Skeletal muscle tissue (tissue), 4 donors: ENCODE measurements around the gene RANGAP1. TPM values are rescaled to one million over a fixed set of nuclear protein-coding genes. Genes with fewer than 3 reads are reported as not detected.

Experiments used
- H3K27ac ChIP-seq: one replicate; pipeline ENCODE4 v1.7.0; 2013; ENCODE audit warnings: mild to moderate bottlenecking, low read depth, low read length, inconsistent platforms
- H3K27me3 ChIP-seq, 3 donors: one replicate each; pipeline ENCODE4 v1.7.0; 2013; ENCODE audit warnings: low read length in 3 of 3; ENCODE audit not compliant: control insufficient read depth in 3 of 3, insufficient read depth in 3 of 3
- H3K36me3 ChIP-seq, 3 donors: one replicate each; pipeline ENCODE4 v1.7.0; 2013; ENCODE audit warnings: low read length in 3 of 3; ENCODE audit not compliant: control insufficient read depth in 3 of 3, insufficient read depth in 3 of 3
- H3K4me1 ChIP-seq, 3 donors: one replicate each; pipeline ENCODE4 v1.7.0; 2013; ENCODE audit warnings: low read length in 3 of 3, mild to moderate bottlenecking in 3 of 3; ENCODE audit not compliant: control insufficient read depth in 3 of 3, insufficient read depth in 3 of 3
- H3K4me3 ChIP-seq, 3 donors: one replicate each; pipeline ENCODE4 v1.7.0; 2013; ENCODE audit warnings: low read length in 3 of 3
- H3K9ac ChIP-seq, 3 donors: one replicate each; pipeline ENCODE4 v1.7.0; 2013; ENCODE audit warnings: low read length in 3 of 3, mild to moderate bottlenecking in 3 of 3, moderate library complexity in 2 of 3, low read depth in 1 of 3
- H3K9me3 ChIP-seq, 3 donors: one replicate each; pipeline ENCODE4 v1.7.0; 2013; ENCODE audit warnings: low read length in 3 of 3; ENCODE audit not compliant: control insufficient read depth in 3 of 3
- total RNA-seq: library from RNA; depleted of rRNA; stranded (reverse); fragments of >200 nt; gene quantifications from one replicate; pipeline ENCODE4 v1.2.3, GENCODE V29; 2014
- donor health status: Osteomylitis.

RANGAP1 gene
- total RNA-seq, 1 donor from 2014 or later = 10.4 TPM

DNA sequence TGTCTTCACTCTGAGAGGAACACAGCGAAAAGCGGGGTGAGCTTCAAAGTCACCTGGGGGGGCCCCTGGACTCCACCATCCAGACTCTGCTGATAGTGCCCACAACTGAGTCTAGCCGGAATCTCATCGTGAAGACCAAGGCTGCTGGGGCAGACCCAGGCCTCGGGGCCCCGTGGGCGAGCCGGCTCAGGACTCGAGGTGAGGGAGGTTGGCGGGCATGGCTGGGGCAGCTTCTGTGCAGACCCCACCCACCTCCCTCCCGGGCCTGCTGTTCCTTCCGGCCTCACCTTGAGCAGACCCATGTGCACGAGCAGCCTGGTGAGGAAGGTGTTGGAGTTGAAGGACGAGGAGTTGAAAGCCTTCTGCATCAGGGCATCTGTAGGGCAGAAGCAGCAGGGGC lies 36.5 kb downstream of the RANGAP1 start:
- peaks cover 57 to 60% (median 60%) of the 10 kb centered on the region in 3 donors for H3K36me3 ChIP-seq

DNA sequence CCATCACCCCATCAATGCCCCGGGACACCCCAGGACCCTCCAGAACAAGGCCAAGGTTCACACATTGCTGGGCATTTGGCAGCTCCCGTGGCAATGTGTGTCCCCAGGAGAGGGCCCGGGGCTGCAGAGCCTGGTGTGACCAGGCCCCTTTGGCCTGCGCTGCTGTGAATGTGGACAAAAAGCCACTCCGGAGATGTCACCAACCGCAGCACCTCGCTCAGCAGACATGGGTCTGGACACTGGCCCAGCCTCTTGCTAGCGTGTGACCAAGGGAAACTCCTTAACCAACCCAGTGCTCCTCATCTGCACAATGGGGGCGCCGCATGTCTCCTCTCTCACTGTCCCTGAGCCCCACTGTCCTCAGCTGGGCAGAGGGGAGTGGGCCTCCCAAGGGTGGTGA lies 37.2 kb downstream of the RANGAP1 start:
- Histone ChIP-seq H3K27me3 (no peaks in the 10 kb centered on the region), H3K9me3 (no peaks in the 10 kb centered on the region), H3K27ac (no peak overlapping the region), H3K36me3 (peaks cover 53 to 55% (median 54%) of the 10 kb centered on the region in 3 donors), H3K4me1 (no peaks in the 10 kb centered on the region), H3K4me3 (no peak overlapping the region), H3K9ac (no peak overlapping the region)

More for the DNA sequence above, 36.5 kb downstream of the RANGAP1 start:
- Histone ChIP-seq H3K9me3 (no peaks in the 10 kb centered on the region), H3K27ac (no peak overlapping the region), H3K9ac (no peak overlapping the region), H3K4me1 (no peaks in the 10 kb centered on the region), H3K27me3 (no peaks in the 10 kb centered on the region), H3K4me3 (no peak overlapping the region)

DNA sequence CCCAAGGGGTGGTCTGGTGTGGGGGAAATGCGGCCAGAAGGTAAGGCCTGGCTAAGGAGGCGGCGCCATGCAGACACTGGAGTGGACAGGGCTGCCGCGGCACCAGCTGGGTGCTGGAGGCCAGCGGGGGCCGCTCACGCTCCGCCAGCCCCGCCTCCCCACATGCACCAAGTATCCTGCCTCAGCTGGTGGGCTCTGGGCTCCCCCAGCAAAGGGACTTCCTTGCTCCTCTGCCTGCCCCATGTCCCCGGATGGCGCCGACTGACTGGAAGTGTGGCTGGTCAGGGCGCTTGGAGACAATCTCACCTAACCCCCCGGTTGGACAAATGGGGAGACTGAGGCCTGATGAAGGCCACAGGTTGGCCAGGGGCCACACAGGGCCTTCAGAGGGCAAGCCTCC lies 37.7 kb downstream of the RANGAP1 start:
- no peaks in the 10 kb centered on the region for H3K27me3 ChIP-seq
- H3K4me1 ChIP-seq = no peaks in the 10 kb centered on the region
- no peak overlapping the region for H3K9ac ChIP-seq
- H3K36me3 ChIP-seq = peaks cover 52 to 53% (median 52%) of the 10 kb centered on the region in 3 donors
- no peaks in the 10 kb centered on the region for H3K9me3 ChIP-seq
- no peak overlapping the region for H3K27ac ChIP-seq
- no peak overlapping the region for H3K4me3 ChIP-seq

- Histone ChIP-seq H3K9ac (no peak overlapping the region), H3K4me1 (no peaks in the 10 kb centered on the region), H3K27me3 (no peaks in the 10 kb centered on the region), H3K36me3 (peaks cover 46 to 47% (median 47%) of the 10 kb centered on the region in 3 donors), H3K9me3 (no peaks in the 10 kb centered on the region), H3K4me3 (no peak overlapping the region), H3K27ac (no peak overlapping the region)
Observed at GRCh38 chr22:41247703-41248102, 38.3 kb downstream of the RANGAP1 start.

GRCh38 chr22:41245917-41246499 lies 40.0 kb downstream of the RANGAP1 start:
- no peaks in the 10 kb centered on the region for H3K9me3 ChIP-seq
- no peaks in the 10 kb centered on the region for H3K27me3 ChIP-seq
- no peaks in the 10 kb centered on the region for H3K4me1 ChIP-seq
- H3K27ac ChIP-seq = no peak overlapping the region
- H3K36me3 ChIP-seq = peaks cover 34 to 37% (median 35%) of the 10 kb centered on the region in 3 donors
- no peak overlapping the region for H3K4me3 ChIP-seq
- H3K9ac ChIP-seq = no peak overlapping the region

GRCh38 chr22:41243361-41243760 lies 42.6 kb downstream of the RANGAP1 start:
- no peak overlapping the region for H3K27ac ChIP-seq
- peaks cover 9 to 16% (median 10%) of the 10 kb centered on the region in 3 donors for H3K36me3 ChIP-seq
- H3K9ac ChIP-seq = no peak overlapping the region
- peaks cover 0 to 3% (median 0%) of the 10 kb centered on the region in 3 donors for H3K4me1 ChIP-seq
- no peak overlapping the region for H3K4me3 ChIP-seq
- H3K9me3 ChIP-seq = no peaks in the 10 kb centered on the region
- no peaks in the 10 kb centered on the region for H3K27me3 ChIP-seq

GRCh38 chr22:41242396-41243117 lies 43.4 kb downstream of the RANGAP1 start:
- H3K36me3 ChIP-seq = peaks cover 7 to 10% (median 8%) of the 10 kb centered on the region in 3 donors
- peaks cover 4 to 7% (median 4%) of the 10 kb centered on the region in 3 donors for H3K4me1 ChIP-seq
- no peaks in the 10 kb centered on the region for H3K27me3 ChIP-seq
- no peak overlapping the region for H3K4me3 ChIP-seq
- H3K27ac ChIP-seq = no peak overlapping the region
- H3K9me3 ChIP-seq = no peaks in the 10 kb centered on the region
- no peak overlapping the region for H3K9ac ChIP-seq

DNA sequence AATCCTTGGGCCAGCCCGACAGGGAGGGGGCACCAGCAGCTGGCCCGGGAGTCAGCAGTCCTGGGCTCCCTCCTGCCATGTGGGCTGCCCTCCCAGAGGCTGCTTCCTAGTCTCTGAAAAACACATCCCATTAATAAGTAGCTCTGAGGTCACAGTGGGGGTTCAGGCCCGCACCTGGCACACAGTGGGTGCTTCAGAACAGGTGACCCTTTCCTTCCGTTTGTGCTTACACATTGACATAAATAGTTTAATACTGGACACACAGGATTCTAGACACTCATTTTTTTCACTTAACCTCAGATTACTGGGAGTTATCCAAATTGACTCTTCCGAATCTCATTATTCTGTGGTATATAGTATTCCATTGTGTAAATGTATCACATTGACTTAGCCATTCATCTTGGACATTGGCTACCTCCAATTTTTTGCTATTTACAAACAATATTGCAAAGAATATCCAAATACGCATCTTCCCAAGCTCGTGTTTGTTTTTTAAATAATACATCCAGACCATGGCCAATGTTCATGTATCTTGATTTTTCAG lies 44.8 kb downstream of the RANGAP1 start:
- peaks cover under 1 to 6% (median 5%) of the 10 kb centered on the region in 3 donors for H3K36me3 ChIP-seq
- no peaks in the 10 kb centered on the region for H3K27me3 ChIP-seq
- H3K4me1 ChIP-seq = peaks cover 11 to 15% (median 12%) of the 10 kb centered on the region in 3 donors
- no peak overlapping the region for H3K4me3 ChIP-seq
- H3K9me3 ChIP-seq = no peaks in the 10 kb centered on the region
- no peak overlapping the region for H3K27ac ChIP-seq
- no peak overlapping the region for H3K9ac ChIP-seq

GRCh38 chr22:41240377-41241132 lies 45.4 kb downstream of the RANGAP1 start, which contains the start of gene CHADL:
Gene CHADL (minus strand): TSS chr22:41240931. CDS start chr22:41240881, 50 bp downstream.
- Histone ChIP-seq H3K27me3 (no peaks in the 10 kb centered on the region), H3K4me3 (no peak within 1 kb of the TSS), H3K4me1 (peaks cover 11 to 15% (median 12%) of the 10 kb centered on the region in 3 donors), H3K27ac (no peak within 1 kb of the TSS), H3K9ac (no peak within 1 kb of the TSS), H3K36me3 (peaks cover 0 to under 1% (median under 1%) of the 10 kb centered on the region in 3 donors), H3K9me3 (no peaks in the 10 kb centered on the region)
